ENCODE results near the gene RIT2.

The RIT2 gene

GRCh38 chr18:42929181-42929580 lies 186.3 kb downstream of the RIT2 start:
- no peaks in the 10 kb centered on the region for H4K20me1 ChIP-seq (ENCODE audit: insufficient read depth)
- no peaks in the 10 kb centered on the region for H3K36me3 ChIP-seq (ENCODE audit: insufficient read depth)
- no peak overlapping the region for H3K27ac ChIP-seq
- H3K9ac ChIP-seq: no peak overlapping the region
- no peaks in the 10 kb centered on the region for H3K4me1 ChIP-seq (ENCODE audit: low read depth, poor library complexity, severe bottlenecking)
- no peak for TF ChIP-seq CTCF (conservative IDR thresholded peaks at IDR 0.05; ENCODE audit: low read depth, low read length)
- H2AFZ ChIP-seq (ENCODE audit: low read depth): no peak overlapping the region
- H3K4me2 ChIP-seq: no peak overlapping the region
- H3K79me2 ChIP-seq (ENCODE audit: insufficient read depth, low read depth): no peaks in the 10 kb centered on the region
- no peak overlapping the region for H3K4me3 ChIP-seq (IDR thresholded peaks at IDR 0.05; ENCODE audit: insufficient read depth, low read depth, low read length)
- H3K27me3 ChIP-seq (ENCODE audit: insufficient read depth, low read depth): no peaks in the 10 kb centered on the region

GRCh38 chr18:42925036-42925435 lies 190.4 kb downstream of the RIT2 start:
- Histone ChIP-seq H3K4me1 (ENCODE audit: low read depth, poor library complexity, severe bottlenecking) (peaks cover 2% of the 10 kb centered on the region), H3K27ac (no peak overlapping the region), H3K36me3 (ENCODE audit: insufficient read depth) (no peaks in the 10 kb centered on the region), H4K20me1 (ENCODE audit: insufficient read depth) (no peaks in the 10 kb centered on the region), H3K4me3 (IDR thresholded peaks at IDR 0.05; ENCODE audit: insufficient read depth, low read depth, low read length) (no peak overlapping the region), H2AFZ (ENCODE audit: low read depth) (no peak overlapping the region), H3K27me3 (ENCODE audit: insufficient read depth, low read depth) (no peaks in the 10 kb centered on the region), H3K9ac (no peak overlapping the region), H3K79me2 (ENCODE audit: insufficient read depth, low read depth) (no peaks in the 10 kb centered on the region), H3K4me2 (no peak overlapping the region)
- no peak for TF ChIP-seq CTCF (conservative IDR thresholded peaks at IDR 0.05; ENCODE audit: low read depth, low read length)

- Histone ChIP-seq H3K36me3 (ENCODE audit: insufficient read depth) (no peaks in the 10 kb centered on the region), H3K4me2 (no peak overlapping the region), H2AFZ (ENCODE audit: low read depth) (no peak overlapping the region), H3K4me3 (IDR thresholded peaks at IDR 0.05; ENCODE audit: insufficient read depth, low read depth, low read length) (no peak overlapping the region), H3K79me2 (ENCODE audit: insufficient read depth, low read depth) (no peaks in the 10 kb centered on the region), H3K4me1 (ENCODE audit: low read depth, poor library complexity, severe bottlenecking) (peaks cover 2% of the 10 kb centered on the region), H4K20me1 (ENCODE audit: insufficient read depth) (no peaks in the 10 kb centered on the region), H3K27me3 (ENCODE audit: insufficient read depth, low read depth) (no peaks in the 10 kb centered on the region), H3K9ac (no peak overlapping the region), H3K27ac (no peak overlapping the region)
- TF ChIP-seq CTCF (conservative IDR thresholded peaks at IDR 0.05; ENCODE audit: low read depth, low read length): no peak
These were observed 193.1 kb downstream of the RIT2 start for GRCh38 chr18:42922363-42922762.

- Histone ChIP-seq H3K4me2 (no peak overlapping the region), H3K4me3 (IDR thresholded peaks at IDR 0.05; ENCODE audit: insufficient read depth, low read depth, low read length) (no peak overlapping the region), H3K36me3 (ENCODE audit: insufficient read depth) (no peaks in the 10 kb centered on the region), H3K79me2 (ENCODE audit: insufficient read depth, low read depth) (no peaks in the 10 kb centered on the region), H3K27me3 (ENCODE audit: insufficient read depth, low read depth) (no peaks in the 10 kb centered on the region), H3K4me1 (ENCODE audit: low read depth, poor library complexity, severe bottlenecking) (peaks cover 2% of the 10 kb centered on the region), H2AFZ (ENCODE audit: low read depth) (no peak overlapping the region), H4K20me1 (ENCODE audit: insufficient read depth) (no peaks in the 10 kb centered on the region), H3K27ac (no peak overlapping the region), H3K9ac (no peak overlapping the region)
- TF ChIP-seq CTCF (conservative IDR thresholded peaks at IDR 0.05; ENCODE audit: low read depth, low read length): no peak
These were observed 194.2 kb downstream of the RIT2 start for GRCh38 chr18:42921226-42921737.

All from KMS-11 (cell line).